HepG2 (cell line): ENCODE results near the gene SLC26A2. TPM values are rescaled to one million over a fixed set of nuclear protein-coding genes. Genes with fewer than 3 reads are reported as not detected.

Source experiments
- ATAC-seq: fragments of 200-7000 bp; cut with Tn5 transposase; 3 replicates; pipeline ENCODE4 v1.9.1; 2020; ENCODE audit warnings: mild to moderate bottlenecking, moderate library complexity
- BruUV-seq: library from RNA; stranded (reverse); fragments of 400-500 nt; replicated peaks from 2 replicates; lab custom pipeline; 2021; lab: Mats Ljungman, UMichigan
- CTCF ChIA-PET: fragments of 300-600 bp; formaldehyde crosslinking; extraction: SDS; loops from one replicate; lab custom pipeline; 2021; ENCODE audit warnings: low total read pairs, inconsistent platforms, low intra/inter-chr PET ratio; lab: Yijun Ruan, JAX
- POLR2A ChIA-PET: fragments of 350-600 bp; sonication (Branson Sonifier 250); formaldehyde crosslinking; loops from one replicate; lab custom pipeline; 2020; ENCODE audit warnings: antibody characterized with exemption, inconsistent platforms; lab: Yijun Ruan, JAX
- DNase-seq: peaks from one replicate; pipeline ENCODE4 v3.0.0-alpha.2; 2015; ENCODE audit warnings: low spot score
- FAIRE-seq: peaks from 3 replicates; lab custom pipeline; 2011; peaks lifted over from hg19 to GRCh38; lab: Jason Lieb, UNC
- H2AFZ ChIP-seq: one replicate; pipeline ENCODE4 v1.6.1; 2011; ENCODE audit warnings: low read length, inconsistent platforms
- H3K27ac ChIP-seq: fragments of 300-600 bp; 3 replicates; pipeline ENCODE4 v1.8.0; 2011; ENCODE audit warnings: mixed run types, mild to moderate bottlenecking, mixed read lengths, low read length, inconsistent platforms; ENCODE audit not compliant: insufficient read depth; ENCODE audit errors: extremely low read length
- H3K27me3 ChIP-seq, 2 experiments: fragments of 200-600 bp in 1 of 2; 2 replicates in 1 of 2; 3 replicates in 1 of 2; pipeline versions ENCODE4 v1.6.0 to v1.8.0; 2011; ENCODE audit warnings: low read length in 2 of 2, mild to moderate bottlenecking in 2 of 2, moderate library complexity in 2 of 2, inconsistent platforms in 1 of 2; ENCODE audit not compliant: insufficient read depth in 2 of 2, control insufficient read depth in 1 of 2
- H3K36me3 ChIP-seq, 2 experiments: fragments of 200-600 bp in 1 of 2; replicated peaks in 1 of 2; 2 replicates in 1 of 2; 3 replicates in 1 of 2; pipeline versions ENCODE4 v1.5.1 to v1.8.0; 2011; ENCODE audit warnings: low read length in 2 of 2, inconsistent platforms in 1 of 2; ENCODE audit not compliant: insufficient read depth in 2 of 2, control insufficient read depth in 1 of 2
- H3K4me1 ChIP-seq: 2 replicates; pipeline ENCODE4 v1.5.1; 2012; ENCODE audit warnings: low read length, inconsistent platforms; ENCODE audit not compliant: insufficient read depth
- H3K4me2 ChIP-seq: 2 replicates; pipeline ENCODE4 v1.6.0; 2011; ENCODE audit warnings: low read depth, low read length, inconsistent platforms
- H3K4me3 ChIP-seq, 3 experiments: fragments of 200-600 bp in 1 of 3; sonication (generic), shearing (Covaris generic) in 1 of 3; replicated peaks in 1 of 3; 2 replicates each; pipeline ENCODE4 v1.5.1; 2011 to 2016; ENCODE audit warnings: low read length in 3 of 3, inconsistent platforms in 2 of 3, low read depth in 2 of 3, mild to moderate bottlenecking in 2 of 3, control low read depth in 1 of 3, mixed read lengths in 1 of 3; ENCODE audit not compliant: insufficient read depth in 1 of 3
- H3K79me2 ChIP-seq: one replicate; pipeline ENCODE4 v1.6.1; 2011; ENCODE audit warnings: low read length, inconsistent platforms; ENCODE audit not compliant: insufficient read depth
- H3K9ac ChIP-seq: 2 replicates; pipeline ENCODE4 v1.6.0; 2011; ENCODE audit warnings: mild to moderate bottlenecking, low read depth, low read length, inconsistent platforms; ENCODE audit not compliant: insufficient read depth
- H3K9me3 ChIP-seq: 2 replicates; pipeline ENCODE4 v1.5.1; 2012; ENCODE audit warnings: mild to moderate bottlenecking, low read length
- H4K20me1 ChIP-seq: 2 replicates; pipeline ENCODE4 v1.6.0; 2011; ENCODE audit warnings: inconsistent platforms, mild to moderate bottlenecking, low read length, moderate library complexity; ENCODE audit not compliant: insufficient read depth
- ELF3 ChIP-seq: IDR thresholded peaks from 2 replicates; pipeline ENCODE4 v1.6.1; 2016; ENCODE audit warnings: missing genetic modification reagents, missing compliant biosample characterization
- GPBP1L1 ChIP-seq: sonication (generic); formaldehyde crosslinking; IDR thresholded peaks from 2 replicates; pipeline ENCODE4 v1.5.0; 2020; ENCODE audit warnings: mild to moderate bottlenecking, missing genetic modification reagents
- HOXA7 ChIP-seq: sonication (generic); formaldehyde crosslinking; IDR thresholded peaks from 2 replicates; pipeline ENCODE4 v1.8.1; 2022; ENCODE audit warnings: mild to moderate bottlenecking, missing genetic modification reagents, moderate library complexity
- PRPF4 ChIP-seq: fragments of 200-400 bp; formaldehyde crosslinking; IDR thresholded peaks from 2 replicates; pipeline ENCODE4 v1.6.1; 2016; ENCODE audit warnings: low read length, low read depth; ENCODE audit not compliant: poor library complexity, severe bottlenecking
- SMAD3 ChIP-seq: sonication (generic); formaldehyde crosslinking; IDR thresholded peaks from 2 replicates; pipeline ENCODE4 v1.4.0; 2020; ENCODE audit warnings: missing genetic modification reagents
- ZNF24 ChIP-seq: fragments of 450-650 bp; IDR thresholded peaks from 2 replicates; pipeline ENCODE4 v1.6.1; 2017; ENCODE audit warnings: antibody characterized with exemption, mild to moderate bottlenecking
- ZNF432 ChIP-seq: sonication (generic); formaldehyde crosslinking; IDR thresholded peaks from 2 replicates; pipeline ENCODE4 v1.5.0; 2020; ENCODE audit warnings: missing genetic modification reagents, mild to moderate bottlenecking, borderline replicate concordance
- ZNF530 ChIP-seq: sonication (generic); formaldehyde crosslinking; IDR thresholded peaks from 2 replicates; pipeline ENCODE4 v1.5.0; 2020; ENCODE audit warnings: low read depth, mild to moderate bottlenecking, missing genetic modification reagents
- WGBS: methylation state at CpG from one replicate; pipeline ENCODE4 v1.1.6; 2017; ENCODE audit warnings: low lambda C conversion rate; 5-methylcytosine and 5-hydroxymethylcytosine counted together
- in situ Hi-C: cut with HindIII; loops from 2 replicates; pipeline ENCODE4 v1.10.0; 2017; ENCODE audit warnings: low pct_unique_long_range_greater_than_20kb; ENCODE audit not compliant: extremely low pct_ligation_motif_present
- intact Hi-C: fragments of 100-400 bp; cut with micrococcal nuclease; formaldehyde crosslinking; loops from one replicate; pipeline ENCODE4 v1.10.0; 2022; ENCODE audit not compliant: unreplicated experiment
- polyA plus RNA-seq, 8 experiments: library from polyadenylated mRNA; depleted of rRNA in 3 of 8; stranded (reverse) in 7 of 8; unstranded in 1 of 8; fragments of >200 nt; fragmentation: Illumina TruSeq in 4 of 8; extraction: Trizol in 4 of 8; gene quantifications; 2 replicates each; pipeline versions ENCODE4 v1.2.1 to v1.2.3, GENCODE V29; 2011 to 2016; ENCODE audit warnings: low read depth in 4 of 8, missing spikeins in 1 of 8, mixed read lengths in 1 of 8; ENCODE audit not compliant: insufficient read depth in 1 of 8
- total RNA-seq, 5 experiments: library from RNA; depleted of rRNA; stranded (reverse); fragments of >200 nt; fragmentation: Illumina TruSeq; extraction: Trizol; gene quantifications; 2 replicates each; pipeline ENCODE4 v1.2.3, GENCODE V29; 2016; ENCODE audit warnings: low read depth in 1 of 5
- TF ChIP-seq, protein P1 (sequence below): sonication (generic); formaldehyde crosslinking; conservative IDR thresholded peaks from 2 replicates; pipeline ENCODE4 v1.4.0; 2020; ENCODE audit warnings: missing genetic modification reagents
- TF ChIP-seq, protein P2 (sequence below): sonication (generic); formaldehyde crosslinking; IDR thresholded peaks from 2 replicates; pipeline ENCODE4 v1.9.0; 2022; ENCODE audit warnings: low read depth, missing genetic modification reagents

Gene SLC26A2
- total and polyA plus RNA-seq, 2 of the 13 experiments (the other 11 are each of a cell fraction or from before 2014, with no cell fraction given) = 2.2 to 7.9 TPM

DNA sequence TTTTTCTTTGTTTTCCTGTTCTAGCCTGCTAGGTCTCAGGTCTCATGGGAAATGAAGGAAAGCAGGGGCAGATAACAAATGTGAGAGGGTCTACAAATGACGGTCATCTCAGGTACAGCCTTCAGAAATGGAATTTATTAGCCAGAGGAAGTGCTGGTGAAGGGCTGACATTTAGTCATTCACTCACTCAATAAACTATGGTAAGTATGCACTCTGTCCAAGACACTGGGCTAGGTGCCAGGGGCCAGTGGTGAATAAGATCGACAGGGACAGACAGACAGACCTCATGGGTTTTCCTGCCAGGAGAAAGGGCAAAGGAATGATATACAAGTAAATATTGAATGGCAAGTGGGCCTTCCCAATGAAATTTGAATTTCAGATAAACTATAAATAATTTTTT lies 22.3 kb upstream of the SLC26A2 start:
- Histone ChIP-seq H4K20me1 (no peaks in the 10 kb centered on the region), H3K27ac (no peak overlapping the region), H3K27me3 (peaks cover 1 to 5% of the 10 kb centered on the region in 2 experiments; a peak in 1 of 5 replicates), H2AFZ (no peak overlapping the region), H3K4me2 (no peak overlapping the region), H3K9me3 (no peaks in the 10 kb centered on the region), H3K9ac (no peak overlapping the region), H3K36me3 (no peaks in the 10 kb centered on the region), H3K4me1 (peaks cover 77% of the 10 kb centered on the region), H3K4me3 (no peak overlapping the region), H3K79me2 (no peaks in the 10 kb centered on the region)
- DNase-seq (no peak), ATAC-seq (no peak), FAIRE-seq (no peak)
- in situ Hi-C loops (loop anchor here (10.0 kb wide), 1 partner anchor 57 kb away; no protein-coding TSS in a partner anchor), intact Hi-C loops (no loop called here)
- no TSS peak for BruUV-seq
- ChIA-PET CTCF (no interaction called here), POLR2A (no interaction called here)
- TF ChIP-seq ZNF432 (no peak), PRPF4 (no peak), GPBP1L1 (CRISPR knock-in tag) (no peak), SMAD3 (CRISPR knock-in tag) (no peak), ZNF24 (no peak), ZNF530 (CRISPR knock-in tag) (no peak), HOXA7 (CRISPR knock-in tag) (no peak), ELF3 (CRISPR knock-in tag) (no peak)
- TF ChIP-seq, protein P1, sequence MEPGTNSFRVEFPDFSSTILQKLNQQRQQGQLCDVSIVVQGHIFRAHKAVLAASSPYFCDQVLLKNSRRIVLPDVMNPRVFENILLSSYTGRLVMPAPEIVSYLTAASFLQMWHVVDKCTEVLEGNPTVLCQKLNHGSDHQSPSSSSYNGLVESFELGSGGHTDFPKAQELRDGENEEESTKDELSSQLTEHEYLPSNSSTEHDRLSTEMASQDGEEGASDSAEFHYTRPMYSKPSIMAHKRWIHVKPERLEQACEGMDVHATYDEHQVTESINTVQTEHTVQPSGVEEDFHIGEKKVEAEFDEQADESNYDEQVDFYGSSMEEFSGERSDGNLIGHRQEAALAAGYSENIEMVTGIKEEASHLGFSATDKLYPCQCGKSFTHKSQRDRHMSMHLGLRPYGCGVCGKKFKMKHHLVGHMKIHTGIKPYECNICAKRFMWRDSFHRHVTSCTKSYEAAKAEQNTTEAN (CRISPR knock-in tag) = no peak
- TF ChIP-seq, protein P2, sequence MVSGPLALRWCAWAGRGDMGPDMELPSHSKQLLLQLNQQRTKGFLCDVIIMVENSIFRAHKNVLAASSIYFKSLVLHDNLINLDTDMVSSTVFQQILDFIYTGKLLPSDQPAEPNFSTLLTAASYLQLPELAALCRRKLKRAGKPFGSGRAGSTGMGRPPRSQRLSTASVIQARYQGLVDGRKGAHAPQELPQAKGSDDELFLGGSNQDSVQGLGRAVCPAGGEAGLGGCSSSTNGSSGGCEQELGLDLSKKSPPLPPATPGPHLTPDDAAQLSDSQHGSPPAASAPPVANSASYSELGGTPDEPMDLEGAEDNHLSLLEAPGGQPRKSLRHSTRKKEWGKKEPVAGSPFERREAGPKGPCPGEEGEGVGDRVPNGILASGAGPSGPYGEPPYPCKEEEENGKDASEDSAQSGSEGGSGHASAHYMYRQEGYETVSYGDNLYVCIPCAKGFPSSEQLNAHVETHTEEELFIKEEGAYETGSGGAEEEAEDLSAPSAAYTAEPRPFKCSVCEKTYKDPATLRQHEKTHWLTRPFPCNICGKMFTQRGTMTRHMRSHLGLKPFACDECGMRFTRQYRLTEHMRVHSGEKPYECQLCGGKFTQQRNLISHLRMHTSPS = no peak
- 24% methylated on average over 2 of the region's 2 CpGs for WGBS
